ENCODE data around the gene PRF1.

- TF ChIP-seq CTCF (conservative IDR thresholded peaks at IDR 0.05) (no peak), ZFX (IDR thresholded peaks at IDR 0.05) (no peak)
Measured at GRCh38 chr10:70617798-70618568, 15.4 kb upstream of the PRF1 start.

Measured in C4-2B (cell line).